ENCODE data around the gene KCTD6.

GRCh38 chr3:58544541-58544940 is 52.6 kb downstream of the KCTD6 start:
- TF ChIP-seq CTCF (conservative IDR thresholded peaks at IDR 0.05; ENCODE audit: low read depth, low read length) (no peak), CEBPB (IDR thresholded peaks at IDR 0.05; ENCODE audit: low read depth, low read length) (no peak), POLR2A (IDR thresholded peaks at IDR 0.05; ENCODE audit: low read depth, low read length) (no peak), RFX5 (IDR thresholded peaks at IDR 0.05; ENCODE audit: low read depth, low read length) (no peak), BHLHE40 (IDR thresholded peaks at IDR 0.05; ENCODE audit: low read depth, low read length) (no peak), SMC3 (IDR thresholded peaks at IDR 0.05; ENCODE audit: low read depth, low read length) (no peak), RAD21 (IDR thresholded peaks at IDR 0.05; ENCODE audit: low read length) (no peak), USF2 (IDR thresholded peaks at IDR 0.05; ENCODE audit: low read depth, low read length) (no peak)

All from IMR-90 (cell line).